Right lobe of liver (tissue), 4 donors: ENCODE results near the gene UBE2G1.

Source experiments
- CTCF ChIP-seq, 4 donors: fragments of 200-600 bp in 3 of 4; fragments of 450-650 bp in 1 of 4; IDR thresholded peaks; one replicate each; pipeline versions ENCODE4 v1.5.1 to v1.8.0; 2016 to 2022; ENCODE audit warnings: antibody characterized with exemption in 4 of 4, mild to moderate bottlenecking in 2 of 4
- POLR2A ChIP-seq: fragments of 450-650 bp; IDR thresholded peaks from one replicate; pipeline ENCODE4 v1.6.1; 2017; ENCODE audit warnings: antibody characterized with exemption, mild to moderate bottlenecking
- donor health status: DM: no; HTN: no; CAD: no.
- donor health status: DM: no; HTN: no; CAD: no.
- donor health status: DM: no; HTN: yes; CAD: no.

DNA sequence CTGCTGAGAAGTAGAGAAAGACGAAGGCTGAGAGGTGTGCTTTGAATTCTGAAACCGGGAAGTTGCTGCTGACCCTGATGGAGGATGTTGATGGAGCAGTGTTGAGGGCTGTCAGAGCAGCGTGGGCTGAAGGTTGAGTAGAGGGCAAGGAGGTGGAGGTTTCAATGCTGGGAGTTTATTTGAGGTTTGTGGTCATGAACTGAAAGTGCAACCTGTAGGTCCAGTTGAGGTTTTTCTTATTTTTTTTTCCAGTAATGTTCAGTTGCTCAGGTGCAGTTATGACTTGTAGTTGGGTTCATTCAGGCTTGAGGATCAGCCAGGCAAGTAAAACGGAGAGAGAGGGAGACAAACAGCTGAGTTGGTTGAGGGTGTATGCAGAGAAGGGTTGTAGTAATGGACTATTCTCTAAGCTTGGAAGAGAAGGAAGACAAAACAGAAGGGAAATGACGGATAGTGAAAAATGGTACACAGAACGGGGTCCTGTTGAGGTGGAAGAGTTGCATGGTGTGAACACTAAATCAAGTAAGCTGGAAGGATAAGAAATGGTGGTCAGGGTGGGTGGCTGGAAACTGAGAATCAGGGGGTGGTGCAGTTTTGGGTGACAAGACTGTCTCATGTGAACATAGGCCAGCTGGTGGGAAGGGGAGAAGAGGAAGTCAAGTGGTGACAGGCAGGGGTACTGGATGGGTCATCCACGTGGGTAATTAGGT lies 8.7 kb upstream of the UBE2G1 start:
- no peak for TF ChIP-seq CTCF (IDR thresholded peaks at IDR 0.05)
- TF ChIP-seq POLR2A = no peak
